HEK293T (cell line): Measurements from ENCODE around the gene PJA1.

Experiments used
- BHLHE40 ChIP-seq: fragments of 450-650 bp; IDR thresholded peaks from 2 replicates; pipeline ENCODE4 v1.6.1; 2016; ENCODE audit warnings: mild to moderate bottlenecking, moderate library complexity, borderline replicate concordance
- CTBP1 ChIP-seq: fragments of 450-650 bp; IDR thresholded peaks from 2 replicates; pipeline ENCODE4 v1.6.1; 2016; ENCODE audit warnings: borderline replicate concordance
- ELF4 ChIP-seq: fragments of 450-650 bp; IDR thresholded peaks from 2 replicates; pipeline ENCODE4 v1.6.1; 2017; ENCODE audit warnings: antibody characterized with exemption
- FOXK2 ChIP-seq: fragments of 450-650 bp; IDR thresholded peaks from 2 replicates; pipeline ENCODE4 v1.6.1; 2016; ENCODE audit warnings: mild to moderate bottlenecking
- FOXM1 ChIP-seq: fragments of 450-650 bp; IDR thresholded peaks from 2 replicates; pipeline ENCODE4 v1.6.1; 2017; ENCODE audit warnings: mild to moderate bottlenecking, borderline replicate concordance
- HDGF ChIP-seq: fragments of 450-650 bp; IDR thresholded peaks from 2 replicates; pipeline ENCODE4 v1.6.1; 2017; ENCODE audit warnings: antibody characterized with exemption, borderline replicate concordance
- L3MBTL2 ChIP-seq: fragments of 450-650 bp; conservative IDR thresholded peaks from 2 replicates; pipeline ENCODE4 v1.6.1; 2016; ENCODE audit warnings: mild to moderate bottlenecking
- LEF1 ChIP-seq: fragments of 450-650 bp; IDR thresholded peaks from 2 replicates; pipeline ENCODE4 v1.6.1; 2017; ENCODE audit warnings: mild to moderate bottlenecking, borderline replicate concordance
- SP1 ChIP-seq: fragments of 450-650 bp; IDR thresholded peaks from 2 replicates; pipeline ENCODE4 v1.6.1; 2017
- SUZ12 ChIP-seq: fragments of 450-650 bp; IDR thresholded peaks from 2 replicates; pipeline ENCODE4 v1.6.1; 2016; ENCODE audit warnings: mild to moderate bottlenecking
- TARDBP ChIP-seq: fragments of 450-650 bp; IDR thresholded peaks from 2 replicates; pipeline ENCODE4 v1.6.1; 2016

GRCh38 chrX:69121321-69122000 is 43.8 kb downstream of the PJA1 start:
- TF ChIP-seq FOXM1 (no peak), BHLHE40 (no peak), TARDBP (no peak), SP1 (no peak), L3MBTL2 (no peak), HDGF (no peak), LEF1 (no peak), FOXK2 (no peak), ELF4 (no peak), CTBP1 (no peak), SUZ12 (no peak)
